Hepatocyte (in vitro differentiated cells): ENCODE data around the gene APEX2.

Experiments
- CTCF ChIP-seq: fragments of 200-600 bp; sonication (generic); IDR thresholded peaks from 2 replicates; pipeline ENCODE4 v1.5.1; 2016; ENCODE audit warnings: antibody characterized with exemption, mild to moderate bottlenecking; ENCODE audit not compliant: poor library complexity
- EZH2 ChIP-seq: fragments of 200-600 bp; sonication (generic); IDR thresholded peaks from 2 replicates; pipeline ENCODE4 v1.6.1; 2016; ENCODE audit warnings: antibody characterized with exemption, mild to moderate bottlenecking, borderline replicate concordance

- no peak for TF ChIP-seq CTCF
- no peak for TF ChIP-seq EZH2
These were observed 6.1 kb upstream of the APEX2 start, which contains the start of gene PFKFB1 for GRCh38 chrX:54994099-54994498.
